Mononuclear cell (primary cell): Measurements from ENCODE around the gene TIE1. TPM values are rescaled to one million over a fixed set of nuclear protein-coding genes. Genes with fewer than 3 reads are reported as not detected.

Experiments used
- H3K27me3 ChIP-seq: 2 replicates; pipeline ENCODE4 v1.6.0; 2011; ENCODE audit warnings: low read length, control low read depth; ENCODE audit not compliant: insufficient read depth
- H3K4me1 ChIP-seq: 2 replicates; pipeline ENCODE4 v1.5.1; 2011; ENCODE audit warnings: mild to moderate bottlenecking, low read length, control low read depth; ENCODE audit not compliant: insufficient read depth
- H3K4me3 ChIP-seq: 2 replicates; pipeline ENCODE4 v1.5.1; 2011; ENCODE audit warnings: mild to moderate bottlenecking, low read length, moderate library complexity
- H3K9me3 ChIP-seq: 2 replicates; pipeline ENCODE4 v1.5.1; 2011; ENCODE audit warnings: low read depth, mild to moderate bottlenecking, control low read depth, low read length
- total RNA-seq: library from RNA; depleted of rRNA; stranded (reverse); fragments of >200 nt; gene quantifications from one replicate; pipeline ENCODE4 v1.2.3, GENCODE V29; 2012

Gene TIE1
- 0.94 TPM for total RNA-seq

- Histone ChIP-seq H3K9me3 (no peaks in the 10 kb centered on the region), H3K27me3 (no peaks in the 10 kb centered on the region), H3K4me1 (no peaks in the 10 kb centered on the region), H3K4me3 (no peak within 1 kb of the TSS)
Observed at GRCh38 chr1:43300378-43301094, at the start of gene TIE1. Gene TIE1, plus strand, starts transcription at chr1:43300982. Its CDS starts 90 bp downstream, at chr1:43301072.

DNA sequence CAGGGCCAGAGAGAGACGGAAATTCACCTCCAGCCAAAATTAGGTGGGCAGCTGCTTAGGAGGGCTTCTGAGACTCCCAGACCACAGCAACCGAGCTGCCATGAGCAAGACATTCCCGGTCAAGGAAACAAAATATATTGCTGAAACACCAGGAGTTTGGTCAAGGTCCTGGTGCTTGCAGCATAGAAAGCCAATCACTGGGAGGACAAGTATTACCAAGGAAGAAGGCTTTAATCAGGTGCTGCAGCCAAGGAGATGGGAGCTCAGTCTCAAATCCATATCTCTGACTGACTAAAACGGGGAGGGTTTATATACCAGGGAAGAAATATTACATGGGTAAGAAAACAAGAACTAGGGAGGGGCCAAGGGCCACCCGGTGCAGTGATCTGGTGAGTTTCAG is 49.8 kb upstream of the TIE1 start:
- Histone ChIP-seq H3K4me1 (no peaks in the 10 kb centered on the region), H3K9me3 (no peaks in the 10 kb centered on the region), H3K27me3 (no peaks in the 10 kb centered on the region), H3K4me3 (no peak overlapping the region)

DNA sequence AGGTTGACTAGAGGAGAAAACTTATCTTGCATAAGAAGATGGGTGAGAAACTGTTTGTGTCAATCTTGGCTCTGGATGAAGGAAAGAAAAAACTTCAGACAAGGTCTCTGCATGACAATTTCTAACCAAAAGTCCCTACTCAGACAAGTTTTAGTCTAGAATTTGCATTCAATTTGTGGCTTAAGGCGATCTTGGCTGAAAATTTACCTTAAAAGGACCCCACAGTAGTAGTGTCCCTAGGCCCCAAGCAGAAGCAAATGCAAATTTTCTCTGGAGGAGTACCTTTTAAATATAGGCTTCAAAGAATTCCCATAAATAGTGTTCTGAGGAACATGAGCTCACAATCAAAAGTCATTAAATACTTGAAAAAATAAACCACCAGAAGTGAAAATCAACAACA is 48.6 kb upstream of the TIE1 start:
- Histone ChIP-seq H3K27me3 (no peaks in the 10 kb centered on the region), H3K4me1 (no peaks in the 10 kb centered on the region), H3K9me3 (no peaks in the 10 kb centered on the region), H3K4me3 (no peak overlapping the region)

DNA sequence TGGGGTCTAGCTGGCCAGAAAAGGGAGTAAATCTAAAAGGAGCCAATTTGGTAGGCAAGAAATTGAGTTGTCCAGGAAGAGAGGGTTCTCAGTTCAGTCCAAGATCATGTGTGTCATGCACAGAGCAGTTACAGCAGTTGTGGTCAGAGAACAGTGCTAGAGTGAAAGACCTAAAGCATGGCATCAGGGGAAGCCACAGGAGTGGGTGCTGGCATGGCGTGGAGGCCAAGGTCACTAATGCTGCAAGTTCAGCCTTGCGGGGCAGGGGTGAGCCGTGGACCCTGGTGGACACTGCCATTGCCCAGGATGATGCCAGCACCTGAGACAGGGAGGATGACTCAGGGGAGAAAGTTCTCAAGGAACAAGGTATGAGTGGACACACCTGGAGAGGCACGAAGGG is 47.6 kb upstream of the TIE1 start:
- H3K4me1 ChIP-seq: no peaks in the 10 kb centered on the region
- no peaks in the 10 kb centered on the region for H3K9me3 ChIP-seq
- H3K27me3 ChIP-seq: no peaks in the 10 kb centered on the region
- no peak overlapping the region for H3K4me3 ChIP-seq

DNA sequence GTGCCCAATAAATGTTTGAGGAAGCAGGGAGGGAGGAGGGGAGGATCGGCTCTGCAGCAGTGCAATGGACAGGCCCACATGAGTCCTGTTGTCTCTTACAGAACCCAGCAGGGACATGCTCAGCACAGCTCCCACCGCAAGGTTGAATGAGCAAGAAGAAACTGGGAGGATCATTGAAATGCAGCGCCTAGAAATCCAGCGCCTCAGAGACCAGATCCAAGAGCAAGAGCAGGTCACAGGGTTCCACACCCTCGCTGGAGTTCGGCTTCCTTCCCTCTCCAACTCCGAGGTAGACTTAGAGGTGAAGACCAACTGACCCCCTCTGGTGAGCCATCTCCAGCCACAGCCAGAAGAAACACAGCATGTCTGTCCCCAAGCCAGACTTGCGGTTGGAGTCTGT is 46.9 kb upstream of the TIE1 start:
- no peak overlapping the region for H3K4me3 ChIP-seq
- H3K4me1 ChIP-seq: no peaks in the 10 kb centered on the region
- H3K9me3 ChIP-seq: no peaks in the 10 kb centered on the region
- no peaks in the 10 kb centered on the region for H3K27me3 ChIP-seq

GRCh38 chr1:43255438-43256210 is 45.2 kb upstream of the TIE1 start:
- H3K4me1 ChIP-seq: no peaks in the 10 kb centered on the region
- H3K27me3 ChIP-seq: no peaks in the 10 kb centered on the region
- H3K4me3 ChIP-seq: no peak overlapping the region
- no peaks in the 10 kb centered on the region for H3K9me3 ChIP-seq

- Histone ChIP-seq H3K4me1 (no peaks in the 10 kb centered on the region), H3K9me3 (no peaks in the 10 kb centered on the region), H3K4me3 (no peak overlapping the region), H3K27me3 (no peaks in the 10 kb centered on the region)
Observed at GRCh38 chr1:43256675-43257570, 43.9 kb upstream of the TIE1 start.

DNA sequence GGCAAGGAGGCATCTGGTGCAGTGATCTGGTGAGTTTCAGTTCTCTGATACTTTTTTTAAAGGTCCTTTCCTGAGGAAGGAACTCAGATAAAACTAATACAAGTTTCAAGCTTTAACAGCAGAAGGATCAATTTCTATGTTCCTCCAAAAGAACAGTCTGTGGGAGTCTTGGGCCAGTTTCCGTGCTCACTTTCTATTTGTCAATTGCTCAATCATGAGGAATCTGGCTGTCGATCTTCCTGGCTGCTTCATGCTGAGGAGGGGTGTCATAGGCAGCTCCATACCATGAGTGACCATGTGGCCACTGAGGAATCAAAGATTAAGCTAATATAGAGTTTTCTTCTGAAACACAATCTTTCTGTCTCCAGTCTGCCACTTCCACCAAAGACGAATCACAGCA is 42.4 kb upstream of the TIE1 start:
- H3K9me3 ChIP-seq: no peaks in the 10 kb centered on the region
- H3K4me1 ChIP-seq: no peaks in the 10 kb centered on the region
- H3K27me3 ChIP-seq: no peaks in the 10 kb centered on the region
- H3K4me3 ChIP-seq: no peak overlapping the region

- no peaks in the 10 kb centered on the region for H3K27me3 ChIP-seq
- H3K4me1 ChIP-seq: peaks cover 2% of the 10 kb centered on the region
- H3K4me3 ChIP-seq: no peak overlapping the region
Observed at GRCh38 chr1:43265431-43265830, 35.4 kb upstream of the TIE1 start.

DNA sequence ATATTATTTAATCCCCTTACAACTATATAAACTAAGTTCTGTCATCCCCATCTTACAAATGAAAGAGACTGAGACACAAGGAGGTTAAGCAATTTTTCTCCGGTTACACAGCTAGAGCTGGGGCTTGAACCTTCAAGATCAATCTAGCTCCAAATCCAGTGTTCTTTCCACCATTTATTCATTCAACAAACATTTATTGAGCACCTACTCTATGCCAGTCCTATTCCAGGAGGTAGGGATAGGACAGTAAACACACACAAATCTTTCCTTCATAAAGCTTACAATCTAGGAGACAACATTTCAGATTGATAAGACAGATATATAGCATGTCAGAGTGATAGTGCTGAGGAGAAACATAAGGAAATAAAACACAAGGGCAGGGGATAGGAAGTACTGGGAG is 33.9 kb upstream of the TIE1 start:
- Histone ChIP-seq H3K4me1 (peaks cover 6% of the 10 kb centered on the region), H3K9me3 (no peaks in the 10 kb centered on the region), H3K27me3 (no peaks in the 10 kb centered on the region), H3K4me3 (no peak overlapping the region)

More at GRCh38 chr1:43265431-43265830, 35.4 kb upstream of the TIE1 start:
- H3K9me3 ChIP-seq: no peaks in the 10 kb centered on the region

- Histone ChIP-seq H3K9me3 (no peaks in the 10 kb centered on the region), H3K4me1 (peaks cover 6% of the 10 kb centered on the region), H3K4me3 (no peak overlapping the region)
Observed at GRCh38 chr1:43267291-43267805, 33.4 kb upstream of the TIE1 start.

DNA sequence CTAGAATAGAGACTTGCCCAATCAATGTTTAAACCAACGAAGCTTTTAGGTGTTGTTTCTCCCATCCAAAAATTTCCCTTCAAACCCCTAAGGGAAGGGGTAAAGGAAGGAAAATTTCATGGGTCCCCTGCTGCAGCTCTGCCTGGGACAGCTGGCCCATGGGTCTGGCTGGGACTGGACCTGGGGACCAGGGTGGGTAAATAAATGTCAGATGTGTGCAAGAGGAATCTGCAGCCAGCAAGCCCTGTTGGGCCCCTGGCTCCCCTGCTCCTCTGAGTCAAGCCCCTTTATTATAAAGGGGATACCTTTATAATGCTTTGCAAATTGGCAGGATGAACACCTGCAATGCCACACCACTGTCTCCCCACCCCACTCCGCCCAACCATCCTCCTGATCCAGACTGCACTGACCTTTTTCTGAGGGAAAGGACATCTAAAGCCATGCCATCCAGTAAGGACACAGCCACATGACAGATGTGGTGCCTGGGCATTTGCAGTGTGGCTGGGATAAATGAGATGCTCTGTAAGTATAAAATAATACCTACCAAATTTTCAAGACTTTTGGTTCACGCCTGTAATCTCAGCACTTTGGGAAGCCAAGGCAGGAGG is 32.9 kb upstream of the TIE1 start:
- Histone ChIP-seq H3K4me1 (peaks cover 6% of the 10 kb centered on the region), H3K9me3 (no peaks in the 10 kb centered on the region), H3K4me3 (no peak overlapping the region), H3K27me3 (no peaks in the 10 kb centered on the region)

More at GRCh38 chr1:43267291-43267805, 33.4 kb upstream of the TIE1 start:
- H3K27me3 ChIP-seq: no peaks in the 10 kb centered on the region

- no peaks in the 10 kb centered on the region for H3K9me3 ChIP-seq
- no peak within 1 kb of the TSS for H3K4me3 ChIP-seq
- no peaks in the 10 kb centered on the region for H3K27me3 ChIP-seq
- H3K4me1 ChIP-seq: peaks cover 14% of the 10 kb centered on the region
Observed at GRCh38 chr1:43269627-43270375, 31.0 kb upstream of the TIE1 start, which contains the start of gene TMEM125. Gene TMEM125, plus strand, starts transcription at chr1:43269983. Its CDS starts 2,740 bp downstream, at chr1:43272723.
